ENCODE data around the gene MCUB.

MCUB gene

GRCh38 chr4:109690690-109691410, 130.8 kb downstream of the MCUB start:
- Mint-ChIP-seq H3K9me3 (no peaks in the 10 kb centered on the region), H3K27ac (no peak overlapping the region), H3K4me3 (no peak overlapping the region), H3K4me1 (peaks cover 8 to 16% of the 10 kb centered on the region in 2 donors), H3K27me3 (no peaks in the 10 kb centered on the region), H3K36me3 (peaks cover 18 to 24% of the 10 kb centered on the region in 2 donors)
- DNase-seq, result no peak
- ATAC-seq (replicated peaks), result peak; percentile 66 to 73

- ATAC-seq (replicated peaks) (peak in 1 of 2 donors; percentile 25), DNase-seq (no peak)
- Mint-ChIP-seq H3K4me1 (peaks cover 8 to 16% of the 10 kb centered on the region in 2 donors), H3K27ac (no peak overlapping the region), H3K27me3 (no peaks in the 10 kb centered on the region), H3K4me3 (no peak overlapping the region), H3K9me3 (no peaks in the 10 kb centered on the region), H3K36me3 (peaks cover 17 to 24% of the 10 kb centered on the region in 2 donors)
These were observed 131.4 kb downstream of the MCUB start for GRCh38 chr4:109691411-109691920.

GRCh38 chr4:109698656-109699055, 138.6 kb downstream of the MCUB start:
- Mint-ChIP-seq H3K27me3 (no peaks in the 10 kb centered on the region), H3K27ac (no peak overlapping the region), H3K36me3 (peaks cover 6 to 10% of the 10 kb centered on the region in 2 donors), H3K9me3 (no peaks in the 10 kb centered on the region), H3K4me3 (no peak overlapping the region), H3K4me1 (peaks cover 7 to 23% of the 10 kb centered on the region in 2 donors)
- ATAC-seq (replicated peaks) (no peak), DNase-seq (no peak)

- no peak overlapping the region for H3K4me3 Mint-ChIP-seq
- ATAC-seq (replicated peaks) (no peak), DNase-seq (no peak)
- H3K27ac Mint-ChIP-seq, result no peak overlapping the region
- H3K36me3 Mint-ChIP-seq, result peaks cover 6% of the 10 kb centered on the region in 2 donors
- H3K4me1 Mint-ChIP-seq, result peaks cover 10 to 29% of the 10 kb centered on the region in 2 donors
- no peaks in the 10 kb centered on the region for H3K27me3 Mint-ChIP-seq
- no peaks in the 10 kb centered on the region for H3K9me3 Mint-ChIP-seq
These were observed 139.6 kb downstream of the MCUB start for GRCh38 chr4:109699553-109700225.

GRCh38 chr4:109701566-109702410, 141.7 kb downstream of the MCUB start:
- no peaks in the 10 kb centered on the region for H3K9me3 Mint-ChIP-seq
- no peaks in the 10 kb centered on the region for H3K27me3 Mint-ChIP-seq
- ATAC-seq (replicated peaks), result peak in 1 of 2 donors; percentile 1
- H3K4me3 Mint-ChIP-seq, result peak overlapping the region; percentile 88 to 94
- DNase-seq, result no peak
- peak overlapping the region; percentile 86 for H3K27ac Mint-ChIP-seq
- H3K4me1 Mint-ChIP-seq, result peaks cover 10 to 29% of the 10 kb centered on the region in 2 donors
- H3K36me3 Mint-ChIP-seq, result peaks cover 6% of the 10 kb centered on the region in 2 donors

- peak; percentile 85 to 89 for ATAC-seq (replicated peaks)
- Mint-ChIP-seq H3K4me1 (peaks cover 10 to 29% of the 10 kb centered on the region in 2 donors), H3K27me3 (no peaks in the 10 kb centered on the region), H3K36me3 (no peaks in the 10 kb centered on the region), H3K9me3 (no peaks in the 10 kb centered on the region), H3K4me3 (peak within 1 kb of the TSS; percentile 88 to 94), H3K27ac (peak within 1 kb of the TSS; percentile 86)
- peak; percentile 72 for DNase-seq
These were observed 143.1 kb downstream of the MCUB start, which contains the start of gene CASP6 for GRCh38 chr4:109702950-109703663. Gene CASP6, minus strand, starts transcription at chr4:109703445. Its CDS starts 50 bp downstream, at chr4:109703395.

GRCh38 chr4:109703664-109704361, 143.8 kb downstream of the MCUB start:
- Mint-ChIP-seq H3K9me3 (no peaks in the 10 kb centered on the region), H3K27ac (peak overlapping the region; percentile 86), H3K4me3 (peak overlapping the region; percentile 88 to 94), H3K36me3 (no peaks in the 10 kb centered on the region), H3K4me1 (peaks cover 10 to 29% of the 10 kb centered on the region in 2 donors), H3K27me3 (no peaks in the 10 kb centered on the region)
- ATAC-seq (replicated peaks) (no peak), DNase-seq (no peak)

- Mint-ChIP-seq H3K9me3 (no peaks in the 10 kb centered on the region), H3K27ac (no peak overlapping the region), H3K27me3 (no peaks in the 10 kb centered on the region), H3K4me3 (no peak overlapping the region), H3K36me3 (peaks cover 2 to 4% of the 10 kb centered on the region in 2 donors), H3K4me1 (peaks cover 3 to 8% of the 10 kb centered on the region in 2 donors)
- DNase-seq (no peak), ATAC-seq (replicated peaks) (no peak)
These were observed 148.4 kb downstream of the MCUB start for GRCh38 chr4:109708435-109708834.

GRCh38 chr4:109708990-109709389, 148.9 kb downstream of the MCUB start:
- H3K27ac Mint-ChIP-seq, result no peak overlapping the region
- H3K27me3 Mint-ChIP-seq, result no peaks in the 10 kb centered on the region
- no peaks in the 10 kb centered on the region for H3K9me3 Mint-ChIP-seq
- no peak for DNase-seq
- H3K36me3 Mint-ChIP-seq, result peaks cover 2 to 4% of the 10 kb centered on the region in 2 donors
- peaks cover 2% of the 10 kb centered on the region in 2 donors for H3K4me1 Mint-ChIP-seq
- ATAC-seq (replicated peaks), result no peak
- H3K4me3 Mint-ChIP-seq, result no peak overlapping the region

GRCh38 chr4:109713500-109713899, 153.5 kb downstream of the MCUB start:
- Mint-ChIP-seq H3K27ac (no peak overlapping the region), H3K27me3 (no peaks in the 10 kb centered on the region)

GRCh38 chr4:109718759-109719158, 158.7 kb downstream of the MCUB start:
- DNase-seq (no peak), ATAC-seq (replicated peaks) (no peak)
- no peaks in the 10 kb centered on the region for H3K27me3 Mint-ChIP-seq
- H3K4me3 Mint-ChIP-seq, result no peak overlapping the region
- H3K4me1 Mint-ChIP-seq, result peaks cover 0 to 5% of the 10 kb centered on the region in 2 donors
- H3K36me3 Mint-ChIP-seq, result peaks cover 0 to 8% of the 10 kb centered on the region in 2 donors
- H3K9me3 Mint-ChIP-seq, result peaks cover 0 to 2% of the 10 kb centered on the region in 2 donors
- no peak overlapping the region for H3K27ac Mint-ChIP-seq

More at GRCh38 chr4:109713500-109713899, 153.5 kb downstream of the MCUB start:
- H3K4me3 Mint-ChIP-seq, result no peak overlapping the region
- H3K36me3 Mint-ChIP-seq, result peaks cover 2 to 11% of the 10 kb centered on the region in 2 donors
- DNase-seq (no peak), ATAC-seq (replicated peaks) (no peak)
- H3K4me1 Mint-ChIP-seq, result no peaks in the 10 kb centered on the region
- no peaks in the 10 kb centered on the region for H3K9me3 Mint-ChIP-seq

- Mint-ChIP-seq H3K27ac (no peak overlapping the region), H3K9me3 (peaks cover 0 to 2% of the 10 kb centered on the region in 2 donors), H3K4me1 (peaks cover 0 to 12% of the 10 kb centered on the region in 2 donors), H3K27me3 (no peaks in the 10 kb centered on the region), H3K4me3 (no peak overlapping the region), H3K36me3 (peaks cover 0 to 6% of the 10 kb centered on the region in 2 donors)
- DNase-seq, result no peak
- ATAC-seq (replicated peaks), result no peak
These were observed 159.6 kb downstream of the MCUB start for GRCh38 chr4:109719604-109720003.

- DNase-seq (no peak), ATAC-seq (replicated peaks) (no peak)
- Mint-ChIP-seq H3K4me3 (no peak overlapping the region), H3K36me3 (peaks cover 1 to 9% of the 10 kb centered on the region in 2 donors), H3K27ac (no peak overlapping the region), H3K9me3 (peaks cover 0 to 2% of the 10 kb centered on the region in 2 donors), H3K4me1 (peaks cover 0 to 12% of the 10 kb centered on the region in 2 donors), H3K27me3 (no peaks in the 10 kb centered on the region)
These were observed 161.0 kb downstream of the MCUB start for GRCh38 chr4:109721033-109721432.
